Activated naive CD4-positive, alpha-beta T cell treated with anti-CD3 and anti-CD28 coated beads for 36 hours (primary cell): ENCODE measurements around the gene SERPINA1. TPM values are rescaled to one million over a fixed set of nuclear protein-coding genes. Genes with fewer than 3 reads are reported as not detected.
A peak's percentile ranks its signal among the peaks of the same experiment; 100 is the strongest.

ENCODE experiments used
- CTCF ChIA-PET: fragments of 350-600 bp; sonication (Branson Sonifier 250); formaldehyde crosslinking; loops from one replicate; lab custom pipeline; 2021; ENCODE audit warnings: antibody characterized with exemption; lab: Charles Lee
- DNase-seq: peaks from one replicate; pipeline ENCODE4 v3.0.0-alpha.2; 2020
- H3K27ac Mint-ChIP-seq: one replicate; pipeline ENCODE4 v1.8.0; 2021; ENCODE audit warnings: mild to moderate bottlenecking, mixed read lengths
- H3K27me3 Mint-ChIP-seq: one replicate; pipeline ENCODE4 v1.8.0; 2021; ENCODE audit warnings: low read depth, mixed read lengths
- H3K36me3 Mint-ChIP-seq: one replicate; pipeline ENCODE4 v1.8.0; 2021; ENCODE audit warnings: low read depth, mixed read lengths
- H3K4me1 Mint-ChIP-seq: one replicate; pipeline ENCODE4 v1.8.0; 2021; ENCODE audit warnings: low read depth, mixed read lengths
- H3K4me3 Mint-ChIP-seq: one replicate; pipeline ENCODE4 v1.8.0; 2021; ENCODE audit warnings: mild to moderate bottlenecking, moderate library complexity, mixed read lengths
- H3K9me3 Mint-ChIP-seq: one replicate; pipeline ENCODE4 v1.8.0; 2021; ENCODE audit warnings: mixed read lengths
- intact Hi-C: fragments of 100-400 bp; cut with micrococcal nuclease; formaldehyde crosslinking; loops from one replicate; pipeline ENCODE4 v1.15.1; 2023
- total RNA-seq, 2 experiments: library from RNA; stranded (reverse); gene quantifications; one replicate each; pipeline ENCODE4 v1.2.3, GENCODE V29; 2021

The SERPINA1 gene
- total RNA-seq, 2 experiments from 2014 or later, result 3.1 to 4.3 TPM

GRCh38 chr14:94379291-94380224 is 8.8 kb downstream of the SERPINA1 start:
- H3K4me3 Mint-ChIP-seq, result no peak overlapping the region
- no peak for DNase-seq
- intact Hi-C loops, result loop anchor here (2.0 kb wide), 1 partner anchor 17 kb away; no protein-coding TSS in a partner anchor
- no peaks in the 10 kb centered on the region for H3K36me3 Mint-ChIP-seq
- no peaks in the 10 kb centered on the region for H3K9me3 Mint-ChIP-seq
- H3K27me3 Mint-ChIP-seq, result peaks cover 4% of the 10 kb centered on the region
- peak overlapping the region; percentile 24 for H3K27ac Mint-ChIP-seq
- CTCF ChIA-PET, result interaction anchor here (0.8 to 1.0 kb wide), 2 partner anchors 22 to 107 kb away, joined by 3 to 4 read pairs; no protein-coding TSS in a partner anchor
- H3K4me1 Mint-ChIP-seq, result peaks cover 13% of the 10 kb centered on the region

GRCh38 chr14:94378527-94379290 is 9.7 kb downstream of the SERPINA1 start:
- no peak overlapping the region for H3K4me3 Mint-ChIP-seq

GRCh38 chr14:94377866-94378470 is 10.4 kb downstream of the SERPINA1 start:
- H3K4me3 Mint-ChIP-seq, result no peak overlapping the region
- H3K4me1 Mint-ChIP-seq, result peaks cover 13% of the 10 kb centered on the region
- intact Hi-C loops, result loop anchor here (2.0 kb wide), 1 partner anchor 15 kb away; no protein-coding TSS in a partner anchor
- DNase-seq, result no peak
- H3K27me3 Mint-ChIP-seq, result peaks cover 4% of the 10 kb centered on the region
- CTCF ChIA-PET, result no interaction called here
- H3K9me3 Mint-ChIP-seq, result no peaks in the 10 kb centered on the region
- H3K36me3 Mint-ChIP-seq, result no peaks in the 10 kb centered on the region
- no peak overlapping the region for H3K27ac Mint-ChIP-seq

More at GRCh38 chr14:94378527-94379290, 9.7 kb downstream of the SERPINA1 start:
- intact Hi-C loops, result loop anchor here (2.0 kb wide), 1 partner anchor 16 kb away; no protein-coding TSS in a partner anchor
- Mint-ChIP-seq H3K27ac (no peak overlapping the region), H3K36me3 (no peaks in the 10 kb centered on the region), H3K27me3 (peaks cover 4% of the 10 kb centered on the region), H3K9me3 (no peaks in the 10 kb centered on the region), H3K4me1 (peaks cover 13% of the 10 kb centered on the region)
- CTCF ChIA-PET, result interaction anchor here (1.0 kb wide), 1 partner anchor 108 kb away, joined by 3 read pairs; no protein-coding TSS in a partner anchor
- DNase-seq, result no peak

- H3K27ac Mint-ChIP-seq, result no peak overlapping the region
Measured at GRCh38 chr14:94376976-94377865, 11.2 kb downstream of the SERPINA1 start.

GRCh38 chr14:94376108-94376975 is 12.1 kb downstream of the SERPINA1 start:
- H3K36me3 Mint-ChIP-seq, result no peaks in the 10 kb centered on the region
- CTCF ChIA-PET, result no interaction called here

More at GRCh38 chr14:94376976-94377865, 11.2 kb downstream of the SERPINA1 start:
- no peak for DNase-seq
- intact Hi-C loops, result no loop called here
- Mint-ChIP-seq H3K4me1 (peaks cover 13% of the 10 kb centered on the region), H3K9me3 (no peaks in the 10 kb centered on the region), H3K36me3 (no peaks in the 10 kb centered on the region), H3K27me3 (peaks cover 4% of the 10 kb centered on the region), H3K4me3 (no peak overlapping the region)
- CTCF ChIA-PET, result no interaction called here

GRCh38 chr14:94375552-94376107 is 12.8 kb downstream of the SERPINA1 start:
- Mint-ChIP-seq H3K36me3 (no peaks in the 10 kb centered on the region), H3K4me3 (no peak overlapping the region), H3K4me1 (peaks cover 9% of the 10 kb centered on the region), H3K9me3 (no peaks in the 10 kb centered on the region), H3K27me3 (peaks cover 2% of the 10 kb centered on the region), H3K27ac (no peak overlapping the region)
- intact Hi-C loops, result no loop called here
- CTCF ChIA-PET, result no interaction called here
- no peak for DNase-seq

More at GRCh38 chr14:94376108-94376975, 12.1 kb downstream of the SERPINA1 start:
- Mint-ChIP-seq H3K9me3 (no peaks in the 10 kb centered on the region), H3K27ac (no peak overlapping the region), H3K4me3 (no peak overlapping the region), H3K27me3 (peaks cover 4% of the 10 kb centered on the region), H3K4me1 (peaks cover 13% of the 10 kb centered on the region)
- DNase-seq, result no peak
- intact Hi-C loops, result no loop called here

- no peak for DNase-seq
- H3K27ac Mint-ChIP-seq, result no peak overlapping the region
- CTCF ChIA-PET, result no interaction called here
Measured at GRCh38 chr14:94374749-94375260, 13.6 kb downstream of the SERPINA1 start.

GRCh38 chr14:94374116-94374515 is 14.3 kb downstream of the SERPINA1 start:
- DNase-seq, result no peak
- no peaks in the 10 kb centered on the region for H3K9me3 Mint-ChIP-seq
- peaks cover 1% of the 10 kb centered on the region for H3K4me1 Mint-ChIP-seq
- no peak overlapping the region for H3K4me3 Mint-ChIP-seq
- no peaks in the 10 kb centered on the region for H3K36me3 Mint-ChIP-seq
- intact Hi-C loops, result no loop called here
- CTCF ChIA-PET, result no interaction called here
- peaks cover 2% of the 10 kb centered on the region for H3K27me3 Mint-ChIP-seq
- H3K27ac Mint-ChIP-seq, result no peak overlapping the region

More at GRCh38 chr14:94374749-94375260, 13.6 kb downstream of the SERPINA1 start:
- peaks cover 5% of the 10 kb centered on the region for H3K4me1 Mint-ChIP-seq
- H3K9me3 Mint-ChIP-seq, result no peaks in the 10 kb centered on the region
- H3K27me3 Mint-ChIP-seq, result peaks cover 2% of the 10 kb centered on the region
- H3K36me3 Mint-ChIP-seq, result no peaks in the 10 kb centered on the region
- H3K4me3 Mint-ChIP-seq, result no peak overlapping the region
- intact Hi-C loops, result no loop called here

- CTCF ChIA-PET, result no interaction called here
Measured at GRCh38 chr14:94373708-94374107, 14.7 kb downstream of the SERPINA1 start.

GRCh38 chr14:94372021-94372605 is 16.3 kb downstream of the SERPINA1 start:
- Mint-ChIP-seq H3K4me1 (peaks cover 1% of the 10 kb centered on the region), H3K27ac (no peak overlapping the region), H3K36me3 (no peaks in the 10 kb centered on the region), H3K9me3 (no peaks in the 10 kb centered on the region), H3K4me3 (no peak overlapping the region), H3K27me3 (no peaks in the 10 kb centered on the region)
- intact Hi-C loops, result no loop called here
- no peak for DNase-seq
- CTCF ChIA-PET, result interaction anchor here (1.0 to 1.1 kb wide), 2 partner anchors 18 to 113 kb away, joined by 3 read pairs; no protein-coding TSS in a partner anchor

More at GRCh38 chr14:94373708-94374107, 14.7 kb downstream of the SERPINA1 start:
- Mint-ChIP-seq H3K36me3 (no peaks in the 10 kb centered on the region), H3K4me3 (no peak overlapping the region), H3K9me3 (no peaks in the 10 kb centered on the region), H3K27me3 (peaks cover 2% of the 10 kb centered on the region), H3K27ac (no peak overlapping the region), H3K4me1 (peaks cover 1% of the 10 kb centered on the region)
- DNase-seq, result no peak
- intact Hi-C loops, result no loop called here
